ENCODE data around the gene RNF20.

Gene RNF20

GRCh38 chr9:101533334-101534204, at the start of gene RNF20:
TSS of gene RNF20 (plus strand) at chr9:101533853. CDS start at chr9:101535424, 1,571 bp downstream.
- peak within 1 kb of the TSS; percentile 84 for H3K27ac ChIP-seq (ENCODE audit: low read depth, low read length)
- H3K27me3 ChIP-seq (ENCODE audit: insufficient read depth, low read length) = no peaks in the 10 kb centered on the region
- peak within 1 kb of the TSS; percentile 77 for H3K4me3 ChIP-seq (ENCODE audit: low read depth, low read length)
- peaks cover 17% of the 10 kb centered on the region for H3K36me3 ChIP-seq (ENCODE audit: insufficient read depth, low read length)
- H3K4me1 ChIP-seq (ENCODE audit: control insufficient read depth, insufficient read depth, low read length, unreplicated experiment) = peaks cover 22% of the 10 kb centered on the region
- H2AFZ ChIP-seq (ENCODE audit: low read length, unreplicated experiment) = peak within 1 kb of the TSS; percentile 93
- H3K79me2 ChIP-seq (ENCODE audit: control insufficient read depth, insufficient read depth, low read length, unreplicated experiment) = peaks cover 33% of the 10 kb centered on the region

- no peak overlapping the region for H3K27ac ChIP-seq (ENCODE audit: low read depth, low read length)
- no peak overlapping the region for H2AFZ ChIP-seq (ENCODE audit: low read length, unreplicated experiment)
- H3K36me3 ChIP-seq (ENCODE audit: insufficient read depth, low read length) = no peaks in the 10 kb centered on the region
- H3K4me1 ChIP-seq (ENCODE audit: control insufficient read depth, insufficient read depth, low read length, unreplicated experiment) = peaks cover 13% of the 10 kb centered on the region
- H3K4me3 ChIP-seq (ENCODE audit: low read depth, low read length) = no peak overlapping the region
- peaks cover 34% of the 10 kb centered on the region for H3K79me2 ChIP-seq (ENCODE audit: control insufficient read depth, insufficient read depth, low read length, unreplicated experiment)
- H3K27me3 ChIP-seq (ENCODE audit: insufficient read depth, low read length) = no peaks in the 10 kb centered on the region
These were observed 49.6 kb upstream of the RNF20 start for GRCh38 chr9:101484046-101484445.

DNA sequence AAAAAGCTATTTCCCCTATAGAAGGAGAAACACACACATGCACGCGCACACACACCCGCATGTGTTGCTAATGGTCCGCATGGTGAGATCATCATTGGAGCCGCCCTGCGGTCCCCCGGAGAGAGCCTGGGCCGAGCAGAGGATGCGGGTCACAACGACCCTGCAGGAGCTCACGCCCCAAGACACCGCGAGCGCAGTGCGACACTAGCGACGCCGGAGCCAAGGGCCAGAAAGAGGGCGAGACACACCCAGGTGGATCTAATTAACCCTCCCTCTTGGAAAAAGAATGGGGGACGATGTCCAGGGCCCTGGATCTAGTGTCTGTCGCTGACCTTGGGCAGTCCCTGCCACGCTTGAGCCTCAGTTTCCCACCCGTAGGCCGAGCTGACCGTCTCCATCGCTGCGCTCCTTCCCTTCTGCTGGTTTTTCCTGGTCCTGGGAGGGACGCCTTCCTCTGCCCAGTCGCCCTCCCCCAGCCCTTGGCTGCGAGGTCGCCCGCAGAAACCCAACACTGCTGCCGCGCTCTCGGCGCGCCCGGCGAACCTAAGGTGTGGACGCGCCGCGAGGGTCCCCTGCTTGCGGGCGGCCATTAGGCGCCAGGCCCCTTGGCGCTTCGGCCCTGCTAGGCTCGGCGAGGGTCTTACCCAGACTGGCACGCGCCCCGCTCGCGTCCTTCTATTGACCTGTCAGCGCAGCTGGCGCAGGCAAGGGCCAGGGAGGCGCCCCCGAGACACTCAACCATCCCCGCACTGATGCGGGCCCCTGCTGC, 47.5 kb upstream of the RNF20 start:
- Histone ChIP-seq H2AFZ (ENCODE audit: low read length, unreplicated experiment) (peak overlapping the region; percentile 95), H3K27ac (ENCODE audit: low read depth, low read length) (no peak overlapping the region)

GRCh38 chr9:101486693-101487442, 46.8 kb upstream of the RNF20 start:
- Histone ChIP-seq H3K27ac (ENCODE audit: low read depth, low read length) (0 out of 2 replicates have a peak overlapping the region, but pooled peaks have one; percentile 20), H3K4me3 (ENCODE audit: low read depth, low read length) (peak overlapping the region; percentile 97), H3K27me3 (ENCODE audit: insufficient read depth, low read length) (no peaks in the 10 kb centered on the region), H3K79me2 (ENCODE audit: control insufficient read depth, insufficient read depth, low read length, unreplicated experiment) (peaks cover 23% of the 10 kb centered on the region), H3K36me3 (ENCODE audit: insufficient read depth, low read length) (no peaks in the 10 kb centered on the region), H2AFZ (ENCODE audit: low read length, unreplicated experiment) (peak overlapping the region; percentile 95), H3K4me1 (ENCODE audit: control insufficient read depth, insufficient read depth, low read length, unreplicated experiment) (peaks cover 4% of the 10 kb centered on the region)

More for the DNA sequence above, 47.5 kb upstream of the RNF20 start:
- Histone ChIP-seq H3K27me3 (ENCODE audit: insufficient read depth, low read length) (no peaks in the 10 kb centered on the region), H3K36me3 (ENCODE audit: insufficient read depth, low read length) (no peaks in the 10 kb centered on the region), H3K4me1 (ENCODE audit: control insufficient read depth, insufficient read depth, low read length, unreplicated experiment) (peaks cover 4% of the 10 kb centered on the region), H3K79me2 (ENCODE audit: control insufficient read depth, insufficient read depth, low read length, unreplicated experiment) (peaks cover 26% of the 10 kb centered on the region), H3K4me3 (ENCODE audit: low read depth, low read length) (peak overlapping the region; percentile 97)

GRCh38 chr9:101487443-101487840, 46.2 kb upstream of the RNF20 start:
- Histone ChIP-seq H3K4me1 (ENCODE audit: control insufficient read depth, insufficient read depth, low read length, unreplicated experiment) (peaks cover 4% of the 10 kb centered on the region), H2AFZ (ENCODE audit: low read length, unreplicated experiment) (peak overlapping the region; percentile 95), H3K36me3 (ENCODE audit: insufficient read depth, low read length) (no peaks in the 10 kb centered on the region), H3K4me3 (ENCODE audit: low read depth, low read length) (peak overlapping the region; percentile 97), H3K27me3 (ENCODE audit: insufficient read depth, low read length) (no peaks in the 10 kb centered on the region), H3K79me2 (ENCODE audit: control insufficient read depth, insufficient read depth, low read length, unreplicated experiment) (peaks cover 20% of the 10 kb centered on the region), H3K27ac (ENCODE audit: low read depth, low read length) (0 out of 2 replicates have a peak overlapping the region, but pooled peaks have one; percentile 20)

GRCh38 chr9:101495810-101496209, 37.8 kb upstream of the RNF20 start:
- H2AFZ ChIP-seq (ENCODE audit: low read length, unreplicated experiment) = peak overlapping the region; percentile 58
- no peaks in the 10 kb centered on the region for H3K79me2 ChIP-seq (ENCODE audit: control insufficient read depth, insufficient read depth, low read length, unreplicated experiment)
- H3K27ac ChIP-seq (ENCODE audit: low read depth, low read length) = peak overlapping the region; percentile 31; the same call in 1 of the 2 replicates
- H3K36me3 ChIP-seq (ENCODE audit: insufficient read depth, low read length) = no peaks in the 10 kb centered on the region
- peak overlapping the region; percentile 54; the same call in 1 of the 2 replicates for H3K4me3 ChIP-seq (ENCODE audit: low read depth, low read length)
- peaks cover 9% of the 10 kb centered on the region for H3K4me1 ChIP-seq (ENCODE audit: control insufficient read depth, insufficient read depth, low read length, unreplicated experiment)
- no peaks in the 10 kb centered on the region for H3K27me3 ChIP-seq (ENCODE audit: insufficient read depth, low read length)

- no peaks in the 10 kb centered on the region for H3K36me3 ChIP-seq (ENCODE audit: insufficient read depth, low read length)
- peaks cover 9% of the 10 kb centered on the region for H3K4me1 ChIP-seq (ENCODE audit: control insufficient read depth, insufficient read depth, low read length, unreplicated experiment)
- H3K79me2 ChIP-seq (ENCODE audit: control insufficient read depth, insufficient read depth, low read length, unreplicated experiment) = no peaks in the 10 kb centered on the region
- peak overlapping the region; percentile 53 for H2AFZ ChIP-seq (ENCODE audit: low read length, unreplicated experiment)
- H3K27ac ChIP-seq (ENCODE audit: low read depth, low read length) = no peak overlapping the region
- H3K4me3 ChIP-seq (ENCODE audit: low read depth, low read length) = no peak overlapping the region
- no peaks in the 10 kb centered on the region for H3K27me3 ChIP-seq (ENCODE audit: insufficient read depth, low read length)
These were observed 35.3 kb upstream of the RNF20 start for GRCh38 chr9:101498323-101498722.

DNA sequence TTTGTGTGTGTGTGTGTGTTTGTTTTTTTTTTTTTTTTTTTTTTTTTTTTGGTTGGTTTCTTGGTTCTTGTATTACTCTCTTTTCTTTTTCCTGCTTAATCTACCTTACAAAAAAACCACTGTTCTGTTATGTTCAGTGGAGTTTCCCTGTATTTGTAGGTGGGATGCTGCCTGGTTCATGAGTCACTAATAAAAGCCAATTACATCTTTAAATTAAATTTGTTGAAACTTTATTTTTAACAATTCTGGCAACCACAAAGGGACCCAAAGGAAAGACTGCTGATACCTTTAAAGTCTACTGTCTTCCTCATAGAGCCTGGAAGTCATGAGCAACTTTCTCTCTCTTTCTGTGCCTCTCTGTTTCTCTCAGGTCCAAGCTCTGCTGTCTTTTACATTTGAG, 29.5 kb upstream of the RNF20 start:
- no peak overlapping the region for H3K4me3 ChIP-seq (ENCODE audit: low read depth, low read length)
- peaks cover 26% of the 10 kb centered on the region for H3K27me3 ChIP-seq (ENCODE audit: insufficient read depth, low read length)
- H3K79me2 ChIP-seq (ENCODE audit: control insufficient read depth, insufficient read depth, low read length, unreplicated experiment) = no peaks in the 10 kb centered on the region
- H3K4me1 ChIP-seq (ENCODE audit: control insufficient read depth, insufficient read depth, low read length, unreplicated experiment) = no peaks in the 10 kb centered on the region
- H2AFZ ChIP-seq (ENCODE audit: low read length, unreplicated experiment) = no peak overlapping the region
- no peak overlapping the region for H3K27ac ChIP-seq (ENCODE audit: low read depth, low read length)
- H3K36me3 ChIP-seq (ENCODE audit: insufficient read depth, low read length) = no peaks in the 10 kb centered on the region

DNA sequence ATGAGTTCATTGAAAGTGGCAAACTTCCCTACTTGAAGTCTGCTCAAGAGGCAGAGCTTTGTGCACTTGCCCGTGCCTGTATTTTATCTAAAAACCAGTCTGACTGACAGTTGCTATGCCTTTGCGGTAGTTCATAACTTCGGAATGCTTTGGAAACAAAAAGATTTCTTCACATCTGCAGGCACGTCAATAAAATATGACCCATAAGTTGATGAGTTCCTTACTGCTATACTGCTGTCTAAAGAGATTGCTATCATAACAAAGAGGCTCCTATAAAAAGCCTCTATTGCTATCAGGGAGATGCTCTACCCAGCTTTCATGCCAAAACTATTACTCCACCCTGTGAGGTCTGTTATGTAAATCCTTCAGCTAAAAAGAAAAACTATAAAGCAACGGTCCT, 25.4 kb upstream of the RNF20 start:
- Histone ChIP-seq H3K27me3 (ENCODE audit: insufficient read depth, low read length) (peaks cover 26% of the 10 kb centered on the region), H3K4me1 (ENCODE audit: control insufficient read depth, insufficient read depth, low read length, unreplicated experiment) (peaks cover 8% of the 10 kb centered on the region), H3K36me3 (ENCODE audit: insufficient read depth, low read length) (no peaks in the 10 kb centered on the region), H3K4me3 (ENCODE audit: low read depth, low read length) (no peak overlapping the region), H2AFZ (ENCODE audit: low read length, unreplicated experiment) (no peak overlapping the region), H3K27ac (ENCODE audit: low read depth, low read length) (no peak overlapping the region), H3K79me2 (ENCODE audit: control insufficient read depth, insufficient read depth, low read length, unreplicated experiment) (no peaks in the 10 kb centered on the region)

GRCh38 chr9:101509572-101509971, 24.1 kb upstream of the RNF20 start:
- H3K4me3 ChIP-seq (ENCODE audit: low read depth, low read length) = no peak overlapping the region
- no peaks in the 10 kb centered on the region for H3K79me2 ChIP-seq (ENCODE audit: control insufficient read depth, insufficient read depth, low read length, unreplicated experiment)
- no peaks in the 10 kb centered on the region for H3K36me3 ChIP-seq (ENCODE audit: insufficient read depth, low read length)
- H3K4me1 ChIP-seq (ENCODE audit: control insufficient read depth, insufficient read depth, low read length, unreplicated experiment) = peaks cover 22% of the 10 kb centered on the region
- no peak overlapping the region for H3K27ac ChIP-seq (ENCODE audit: low read depth, low read length)
- no peak overlapping the region for H2AFZ ChIP-seq (ENCODE audit: low read length, unreplicated experiment)
- H3K27me3 ChIP-seq (ENCODE audit: insufficient read depth, low read length) = peaks cover 23% of the 10 kb centered on the region
